Stimulated activated CD8-positive, alpha-beta memory T cell treated with anti-CD3 and anti-CD28 coated beads, Interleukin-2, amount 100 ng/mL, for 1 hour (primary cell): ENCODE measurements around the gene OR2K2.
"Not testable (repeated sequence)": the region's sequence is repeated elsewhere in the genome, so short reads cannot be mapped to it uniquely, and the experiment has no call there.

ENCODE experiments used
- DNase-seq, 2 donors: peaks; one replicate each; pipeline ENCODE4 v3.0.0-alpha.2; 2020; ENCODE audit warnings: low read depth in 2 of 2

The OR2K2 gene

DNA sequence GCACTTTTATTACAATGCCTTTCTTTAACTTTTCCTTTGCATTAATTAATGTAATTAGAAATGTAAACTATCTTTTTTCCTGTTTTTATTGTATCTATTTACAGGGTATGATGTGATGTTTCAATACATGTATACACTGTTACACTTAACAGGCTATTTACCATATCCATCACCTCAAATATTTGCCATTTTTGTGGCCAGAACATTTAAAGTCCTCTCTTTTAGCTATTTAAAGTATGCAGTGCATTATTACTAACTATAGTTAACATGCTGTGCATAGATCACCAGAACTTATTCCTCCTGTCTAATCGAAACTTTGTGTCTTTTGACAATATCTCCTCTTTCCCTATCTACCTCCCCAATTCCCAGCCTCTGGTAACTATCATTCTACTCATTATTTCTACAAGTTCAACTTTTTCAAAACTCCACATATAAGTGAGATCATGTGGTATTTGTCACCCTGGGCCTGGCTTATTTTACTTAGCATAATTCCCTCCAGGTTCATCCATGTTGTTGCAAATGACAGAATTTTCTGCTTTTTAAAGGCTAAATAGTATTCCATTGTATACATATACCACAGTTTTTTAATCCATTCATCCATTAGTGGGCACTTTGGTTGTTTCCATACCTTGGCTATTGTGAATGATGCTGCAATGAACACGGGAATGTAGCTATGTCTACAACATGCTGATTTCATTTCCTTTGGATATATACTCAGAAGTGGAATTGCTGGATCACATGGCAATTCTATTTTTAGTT is 32.8 kb downstream of the OR2K2 start:
- no peak for DNase-seq

DNA sequence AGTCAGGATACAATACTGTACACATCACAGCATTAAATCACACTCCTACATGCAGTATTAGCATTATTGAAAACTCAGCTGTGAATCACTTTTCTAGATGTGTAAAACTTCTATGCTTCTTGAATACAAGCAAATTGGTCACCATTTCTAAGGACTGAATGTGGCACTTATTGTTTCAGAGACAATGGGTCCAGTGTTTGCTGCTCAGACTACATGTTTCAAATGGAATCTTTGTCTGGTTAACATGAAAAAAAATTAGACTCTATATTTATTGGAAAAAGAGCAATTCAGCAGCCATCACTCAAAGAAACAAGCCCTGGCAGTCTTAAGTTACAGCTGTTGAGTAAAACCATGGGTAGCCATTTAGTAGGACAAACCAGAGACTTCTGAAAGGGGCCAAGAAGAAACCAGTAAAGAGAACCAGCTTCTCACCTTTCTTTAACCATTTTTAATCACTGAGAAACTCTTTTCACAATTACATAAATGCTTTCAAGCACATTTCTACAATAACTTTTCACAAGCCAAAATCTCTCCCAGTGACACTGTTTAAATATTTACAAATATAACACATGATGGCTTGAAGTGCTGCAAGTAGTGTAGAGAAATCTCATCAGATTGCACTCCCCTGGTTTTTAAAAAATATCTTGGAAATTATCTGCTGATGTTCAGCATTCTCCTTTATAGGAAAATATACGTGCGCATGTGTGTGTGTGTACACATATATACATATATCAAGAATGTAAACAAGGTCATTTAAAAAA is 35.2 kb downstream of the OR2K2 start:
- no peak for DNase-seq

DNA sequence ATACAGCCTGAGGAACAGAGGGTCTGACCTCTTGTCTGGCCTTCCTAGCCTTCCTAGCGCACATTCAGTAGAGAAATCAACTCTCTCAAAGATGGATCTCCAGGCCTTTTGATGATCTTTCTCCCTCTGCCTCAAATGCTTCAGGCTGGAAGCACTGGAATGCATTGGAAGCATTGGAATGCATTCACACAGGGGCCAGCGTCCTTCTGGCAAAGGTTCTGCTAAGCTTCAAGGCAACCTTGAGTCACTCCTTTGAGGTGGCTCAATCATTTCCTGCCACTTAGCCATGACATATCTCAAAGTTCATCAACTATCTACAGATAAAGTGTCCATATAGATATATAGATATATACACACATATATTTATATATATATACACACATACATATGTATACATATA is 42.9 kb downstream of the OR2K2 start:
- no peak for DNase-seq

DNA sequence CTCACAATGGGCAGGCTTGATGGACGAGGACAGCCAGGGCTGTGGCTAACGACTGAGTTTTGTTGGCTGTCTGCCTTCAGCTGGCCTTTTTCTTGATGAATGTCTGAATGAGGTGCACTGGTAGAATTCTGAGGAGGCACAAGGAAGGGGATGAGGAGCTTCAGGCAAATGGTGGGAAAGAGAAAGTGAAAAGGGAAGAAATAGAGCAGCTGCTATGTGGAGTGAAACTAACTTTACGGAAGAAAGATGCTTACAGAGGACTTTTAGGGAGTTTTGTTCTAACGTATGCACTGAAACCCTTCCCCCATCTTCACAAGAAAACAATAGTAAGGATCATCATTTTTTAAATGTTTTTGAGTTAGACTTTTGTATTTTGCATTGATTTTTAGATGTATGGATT is 45.3 kb downstream of the OR2K2 start:
- no peak for DNase-seq

DNA sequence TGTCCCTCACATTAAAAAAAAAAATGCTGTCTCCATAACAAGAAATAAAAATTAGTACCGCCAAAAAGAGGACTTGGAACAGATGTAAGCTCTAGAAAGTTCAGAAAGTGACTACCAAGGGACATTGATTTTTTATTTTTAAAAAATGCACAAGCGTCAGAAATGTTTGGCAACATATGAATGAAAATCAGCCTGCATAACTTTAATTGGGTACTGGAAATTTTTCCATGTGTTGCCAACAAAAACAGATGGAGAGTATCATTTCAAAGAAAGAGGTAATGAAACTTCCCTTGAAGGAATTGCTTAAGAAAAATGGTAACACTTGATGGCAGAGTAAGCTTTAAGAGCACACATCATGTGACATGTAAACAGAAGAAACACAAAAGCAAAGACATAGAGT is 47.2 kb downstream of the OR2K2 start:
- no peak for DNase-seq

DNA sequence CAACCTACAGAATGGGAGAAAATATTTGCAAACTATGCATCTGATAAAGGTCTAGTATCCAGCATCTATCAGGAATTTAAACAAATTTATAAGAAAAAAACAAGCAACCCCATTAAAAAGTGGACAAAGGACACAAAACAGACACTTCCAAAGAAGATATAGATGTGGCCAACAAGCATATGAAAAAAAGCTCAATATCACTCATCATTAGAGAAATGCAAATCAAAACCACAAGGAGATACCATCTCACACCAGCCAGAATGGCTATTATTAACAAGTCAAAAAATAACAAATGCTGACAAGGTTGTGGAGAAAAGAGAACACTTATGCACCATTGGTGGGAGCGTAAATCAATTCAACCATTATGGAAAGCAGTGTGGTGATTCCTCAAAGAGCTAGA is 49.2 kb downstream of the OR2K2 start:
- DNase-seq, result not testable (repeated sequence)
